ENCODE data around the gene ZFP57.

The ZFP57 gene

DNA sequence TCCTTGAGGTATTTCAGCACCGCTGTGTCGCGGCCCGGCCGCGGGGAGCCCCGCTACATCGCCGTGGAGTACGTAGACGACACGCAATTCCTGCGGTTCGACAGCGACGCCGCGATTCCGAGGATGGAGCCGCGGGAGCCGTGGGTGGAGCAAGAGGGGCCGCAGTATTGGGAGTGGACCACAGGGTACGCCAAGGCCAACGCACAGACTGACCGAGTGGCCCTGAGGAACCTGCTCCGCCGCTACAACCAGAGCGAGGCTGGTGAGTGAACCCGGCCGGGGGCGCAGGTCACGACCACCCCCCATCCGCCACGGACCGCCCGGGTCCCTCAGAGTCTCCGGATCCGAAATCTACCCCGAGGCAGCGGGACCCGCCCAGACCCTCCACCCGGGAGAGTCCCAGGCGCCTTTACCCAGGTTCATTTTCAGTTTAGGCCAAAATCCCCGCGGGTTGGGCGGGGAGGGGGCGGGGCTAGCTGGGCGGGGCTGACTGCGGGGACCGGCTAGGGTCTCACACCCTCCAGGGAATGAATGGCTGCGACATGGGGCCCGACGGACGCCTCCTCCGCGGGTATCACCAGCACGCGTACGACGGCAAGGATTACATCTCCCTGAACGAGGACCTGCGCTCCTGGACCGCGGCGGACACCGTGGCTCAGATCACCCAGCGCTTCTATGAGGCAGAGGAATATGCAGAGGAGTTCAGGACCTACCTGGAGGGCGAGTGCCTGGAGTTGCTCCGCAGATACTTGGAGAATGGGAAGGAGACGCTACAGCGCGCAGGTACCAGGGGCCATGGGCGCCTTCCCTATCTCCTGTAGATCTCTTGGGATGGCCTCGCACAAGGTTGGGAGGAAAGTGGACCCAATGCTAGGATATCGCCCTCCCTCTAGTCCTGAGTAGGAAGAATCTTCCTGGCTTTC lies 43.0 kb upstream of the ZFP57 start:
- no peaks in the 10 kb centered on the region for H3F3A ChIP-seq (ENCODE audit: low read depth)
- H3K9me2 ChIP-seq (replicated peaks; ENCODE audit: low read depth, low read length) = no peaks in the 10 kb centered on the region
- peak overlapping the region; percentile 99 for H2AFZ ChIP-seq (ENCODE audit: low read length)
- H3K27me3 ChIP-seq (ENCODE audit: insufficient read depth, low read length, poor library complexity, severe bottlenecking) = peaks cover 5% of the 10 kb centered on the region
- H3K4me2 ChIP-seq (ENCODE audit: low read depth, low read length, poor library complexity, severe bottlenecking) = peak overlapping the region; percentile 81
- H3K9me3 ChIP-seq (ENCODE audit: insufficient read depth, low read depth, low read length) = no peaks in the 10 kb centered on the region
- peaks cover 7% of the 10 kb centered on the region for H3K4me1 ChIP-seq (ENCODE audit: insufficient read depth, low read length, poor library complexity, severe bottlenecking)
- peak overlapping the region; percentile 91 for H3K4me3 ChIP-seq (ENCODE audit: low read length, poor library complexity, severe bottlenecking)
- peak overlapping the region; percentile 93 for H3K9ac ChIP-seq (ENCODE audit: low read depth, low read length, poor library complexity, severe bottlenecking)
- H3K36me3 ChIP-seq (ENCODE audit: insufficient read depth, low read length) = no peaks in the 10 kb centered on the region
- no peak for TF ChIP-seq EZH2phosphoT487 (IDR thresholded peaks at IDR 0.05; ENCODE audit: borderline replicate concordance)
- TF ChIP-seq, protein P1, sequence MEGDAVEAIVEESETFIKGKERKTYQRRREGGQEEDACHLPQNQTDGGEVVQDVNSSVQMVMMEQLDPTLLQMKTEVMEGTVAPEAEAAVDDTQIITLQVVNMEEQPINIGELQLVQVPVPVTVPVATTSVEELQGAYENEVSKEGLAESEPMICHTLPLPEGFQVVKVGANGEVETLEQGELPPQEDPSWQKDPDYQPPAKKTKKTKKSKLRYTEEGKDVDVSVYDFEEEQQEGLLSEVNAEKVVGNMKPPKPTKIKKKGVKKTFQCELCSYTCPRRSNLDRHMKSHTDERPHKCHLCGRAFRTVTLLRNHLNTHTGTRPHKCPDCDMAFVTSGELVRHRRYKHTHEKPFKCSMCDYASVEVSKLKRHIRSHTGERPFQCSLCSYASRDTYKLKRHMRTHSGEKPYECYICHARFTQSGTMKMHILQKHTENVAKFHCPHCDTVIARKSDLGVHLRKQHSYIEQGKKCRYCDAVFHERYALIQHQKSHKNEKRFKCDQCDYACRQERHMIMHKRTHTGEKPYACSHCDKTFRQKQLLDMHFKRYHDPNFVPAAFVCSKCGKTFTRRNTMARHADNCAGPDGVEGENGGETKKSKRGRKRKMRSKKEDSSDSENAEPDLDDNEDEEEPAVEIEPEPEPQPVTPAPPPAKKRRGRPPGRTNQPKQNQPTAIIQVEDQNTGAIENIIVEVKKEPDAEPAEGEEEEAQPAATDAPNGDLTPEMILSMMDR (conservative IDR thresholded peaks at IDR 0.05; ENCODE audit: low read length) = no peak
- H4K20me1 ChIP-seq (ENCODE audit: insufficient read depth, low read length, poor library complexity, severe bottlenecking) = peaks cover 7% of the 10 kb centered on the region
- peaks cover 16% of the 10 kb centered on the region; the same call in 1 of the 2 replicates for H3K79me2 ChIP-seq (ENCODE audit: insufficient read depth, low read length)

- Histone ChIP-seq H4K20me1 (ENCODE audit: insufficient read depth, low read length, poor library complexity, severe bottlenecking) (peaks cover 7% of the 10 kb centered on the region), H3K9ac (ENCODE audit: low read depth, low read length, poor library complexity, severe bottlenecking) (peak within 1 kb of the TSS; percentile 93), H3K4me2 (ENCODE audit: low read depth, low read length, poor library complexity, severe bottlenecking) (peak within 1 kb of the TSS; percentile 81), H3K4me1 (ENCODE audit: insufficient read depth, low read length, poor library complexity, severe bottlenecking) (peaks cover 7% of the 10 kb centered on the region), H3F3A (ENCODE audit: low read depth) (no peaks in the 10 kb centered on the region), H3K27me3 (ENCODE audit: insufficient read depth, low read length, poor library complexity, severe bottlenecking) (peaks cover 5% of the 10 kb centered on the region), H2AFZ (ENCODE audit: low read length) (peak within 1 kb of the TSS; percentile 99), H3K79me2 (ENCODE audit: insufficient read depth, low read length) (peaks cover 16% of the 10 kb centered on the region; the same call in 1 of the 2 replicates), H3K36me3 (ENCODE audit: insufficient read depth, low read length) (no peaks in the 10 kb centered on the region), H3K9me3 (ENCODE audit: insufficient read depth, low read depth, low read length) (no peaks in the 10 kb centered on the region), H3K9me2 (replicated peaks; ENCODE audit: low read depth, low read length) (no peaks in the 10 kb centered on the region), H3K4me3 (ENCODE audit: low read length, poor library complexity, severe bottlenecking) (peak within 1 kb of the TSS; percentile 91)
- TF ChIP-seq, protein P1 (conservative IDR thresholded peaks at IDR 0.05; ENCODE audit: low read length) = peak; percentile 35; the same call in 1 of the 2 replicates
- TF ChIP-seq EZH2phosphoT487 (IDR thresholded peaks at IDR 0.05; ENCODE audit: borderline replicate concordance) = no peak
These were observed 42.3 kb upstream of the ZFP57 start, which contains the start of gene HLA-F for GRCh38 chr6:29723262-29723665. Gene HLA-F (plus strand): TSS chr6:29723434. CDS start chr6:29723464, 30 bp downstream.

GRCh38 chr6:29720863-29721262 lies 39.9 kb upstream of the ZFP57 start:
- Histone ChIP-seq H3F3A (ENCODE audit: low read depth) (no peaks in the 10 kb centered on the region), H3K79me2 (ENCODE audit: insufficient read depth, low read length) (peaks cover 16% of the 10 kb centered on the region; the same call in 1 of the 2 replicates), H3K4me1 (ENCODE audit: insufficient read depth, low read length, poor library complexity, severe bottlenecking) (peaks cover 7% of the 10 kb centered on the region), H3K9me2 (replicated peaks; ENCODE audit: low read depth, low read length) (no peaks in the 10 kb centered on the region), H3K4me2 (ENCODE audit: low read depth, low read length, poor library complexity, severe bottlenecking) (no peak overlapping the region), H3K9ac (ENCODE audit: low read depth, low read length, poor library complexity, severe bottlenecking) (no peak overlapping the region), H3K27me3 (ENCODE audit: insufficient read depth, low read length, poor library complexity, severe bottlenecking) (peaks cover 5% of the 10 kb centered on the region), H3K36me3 (ENCODE audit: insufficient read depth, low read length) (no peaks in the 10 kb centered on the region), H2AFZ (ENCODE audit: low read length) (no peak overlapping the region), H3K4me3 (ENCODE audit: low read length, poor library complexity, severe bottlenecking) (no peak overlapping the region), H4K20me1 (ENCODE audit: insufficient read depth, low read length, poor library complexity, severe bottlenecking) (peaks cover 7% of the 10 kb centered on the region), H3K9me3 (ENCODE audit: insufficient read depth, low read depth, low read length) (no peaks in the 10 kb centered on the region)
- TF ChIP-seq EZH2phosphoT487 (IDR thresholded peaks at IDR 0.05; ENCODE audit: borderline replicate concordance) = no peak
- TF ChIP-seq, protein P1 (conservative IDR thresholded peaks at IDR 0.05; ENCODE audit: low read length) = peak; percentile 48
